Activated CD8-positive, alpha-beta memory T cell treated with anti-CD3 and anti-CD28 coated beads for 36 hours (primary cell): ENCODE data around the gene SNRPA1. TPM values are rescaled to one million over a fixed set of nuclear protein-coding genes. Genes with fewer than 3 reads are reported as not detected.

Experiments
- CTCF ChIA-PET: fragments of 350-600 bp; sonication (Branson Sonifier 250); formaldehyde crosslinking; loops from one replicate; lab custom pipeline; 2021; ENCODE audit warnings: antibody characterized with exemption; lab: Charles Lee
- POLR2A ChIA-PET: fragments of 350-600 bp; sonication (Branson Sonifier 250); formaldehyde crosslinking; loops from one replicate; lab custom pipeline; 2021; ENCODE audit warnings: antibody characterized with exemption; lab: Charles Lee
- total RNA-seq, 2 experiments: library from RNA; stranded (reverse); gene quantifications; one replicate each; pipeline ENCODE4 v1.2.3, GENCODE V29; 2021

Gene SNRPA1
- total RNA-seq, 2 experiments from 2014 or later = 233 to 237 TPM

DNA sequence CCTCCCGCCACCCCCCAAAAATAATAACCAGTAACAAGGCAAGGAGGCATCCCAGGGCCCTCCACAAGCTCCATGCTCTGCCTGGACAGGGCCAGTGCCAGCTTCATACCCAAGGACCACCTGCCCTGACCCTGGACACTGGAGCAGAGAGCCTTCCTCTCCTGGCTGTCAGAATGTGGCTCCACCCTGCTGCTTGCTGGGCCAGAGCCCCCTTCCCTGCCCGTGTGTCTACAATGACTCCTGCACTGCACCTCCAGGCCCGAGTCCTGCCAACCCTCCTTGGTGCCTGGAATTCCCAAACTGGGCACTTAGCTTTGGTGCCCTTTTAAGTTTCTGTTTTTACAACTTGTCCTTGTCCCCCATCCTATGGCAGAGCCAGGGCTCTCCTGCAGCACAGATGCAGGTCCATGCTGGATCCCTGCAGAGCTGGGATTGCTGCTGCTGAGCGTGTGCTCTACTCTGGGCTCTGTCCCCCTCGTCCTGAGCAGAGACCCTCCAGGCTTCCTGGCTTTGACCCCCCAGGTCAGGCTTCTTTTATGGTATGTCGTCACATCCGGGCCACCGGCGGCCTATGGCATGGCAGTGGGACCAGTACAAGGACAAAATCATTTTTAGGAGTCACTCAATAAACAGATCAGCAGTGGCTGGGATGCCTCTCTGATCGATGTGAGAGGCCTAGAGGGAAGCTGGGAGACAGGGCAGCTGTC lies 11.4 kb upstream of the SNRPA1 start:
- CTCF ChIA-PET = no interaction called here
- POLR2A ChIA-PET = interaction anchor here (0.6 kb wide), 1 partner anchor 417 kb away, joined by 7 read pairs; no protein-coding TSS in a partner anchor

- CTCF ChIA-PET = no interaction called here
- POLR2A ChIA-PET = no interaction called here
These were observed 10.8 kb upstream of the SNRPA1 start for GRCh38 chr15:101305820-101306255.

DNA sequence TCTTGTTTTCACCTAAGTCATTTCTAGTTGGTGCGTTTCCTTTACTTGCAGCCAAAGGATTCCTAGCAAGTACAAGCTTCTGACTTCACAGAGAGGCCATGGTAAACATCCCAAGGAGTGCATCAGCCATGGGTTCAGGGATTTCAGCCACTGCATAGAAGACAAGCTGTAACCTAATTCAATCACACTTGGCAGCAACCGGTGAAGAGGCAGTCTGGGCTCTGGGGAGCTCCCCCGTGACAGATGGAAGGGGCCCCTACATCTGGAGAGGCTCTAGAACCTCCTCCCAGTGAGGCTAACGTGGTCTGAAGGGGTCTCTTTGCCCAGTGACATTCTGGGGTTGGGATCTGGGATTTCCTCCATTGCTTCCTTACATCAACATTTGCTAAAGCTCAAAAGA lies 8.4 kb upstream of the SNRPA1 start:
- ChIA-PET POLR2A (no interaction called here), CTCF (interaction anchor here (1.1 to 1.2 kb wide), 2 partner anchors 16 to 36 kb away, joined by 3 read pairs; no protein-coding TSS in a partner anchor)

DNA sequence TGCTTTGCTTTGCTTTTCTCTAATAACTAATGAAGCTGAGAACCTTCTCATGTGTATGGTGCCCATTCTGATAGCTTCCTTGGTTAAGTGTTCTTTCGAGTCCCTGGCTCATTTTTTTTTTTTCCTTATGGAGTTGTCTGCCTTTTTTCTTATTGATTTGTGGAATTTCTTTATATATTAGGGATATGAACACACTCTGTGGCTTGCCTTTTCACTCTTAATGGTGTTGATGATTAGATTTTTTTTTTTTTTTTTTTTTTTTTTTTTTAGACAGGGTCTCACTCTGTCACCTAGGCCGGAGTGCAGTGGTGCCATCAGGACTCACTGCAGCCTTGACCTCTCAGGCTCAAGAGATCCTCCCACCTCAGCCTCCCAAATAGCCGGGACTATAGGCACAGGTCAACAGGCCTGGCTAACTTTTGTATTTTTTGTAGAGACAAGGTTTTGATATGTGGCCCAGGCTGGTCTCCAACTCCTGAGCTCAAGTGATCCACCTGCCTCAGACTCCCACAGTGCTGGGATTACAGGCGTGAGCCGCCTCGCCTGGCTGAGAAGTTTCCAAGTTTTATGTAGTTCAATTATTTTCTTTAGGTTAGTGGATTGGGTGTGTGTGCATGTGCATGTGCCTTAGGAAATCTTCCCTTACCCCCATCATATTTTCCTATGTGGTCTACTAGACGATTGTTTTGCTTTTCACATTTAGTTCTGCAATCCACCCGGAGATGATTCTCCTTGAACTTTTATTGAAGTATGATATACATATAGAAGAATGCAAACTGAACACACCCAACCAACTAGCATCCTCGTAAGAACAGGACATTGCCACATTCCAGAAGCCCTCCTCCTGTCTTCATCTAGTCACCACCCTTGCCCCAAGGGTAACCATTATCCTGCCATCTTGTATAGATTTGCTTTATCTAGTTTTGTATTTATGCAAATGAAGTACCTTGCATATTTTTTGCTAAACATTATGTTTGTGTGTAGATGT lies 1.7 kb upstream of the SNRPA1 start:
- POLR2A ChIA-PET = interaction anchor here (0.7 kb wide), 1 partner anchor 353 kb away, joined by 4 read pairs; no protein-coding TSS in a partner anchor
- CTCF ChIA-PET = interaction anchor here (0.7 to 1.2 kb wide), 5 partner anchors 8 to 345 kb away, joined by 3 to 7 read pairs (median 3); no protein-coding TSS in a partner anchor

- CTCF ChIA-PET = interaction anchor here (0.7 to 2.2 kb wide), 5 partner anchors 12 to 346 kb away, joined by 3 to 9 read pairs (median 3); no protein-coding TSS in a partner anchor
- POLR2A ChIA-PET = interaction anchor here (0.7 to 2.1 kb wide), 4 partner anchors 17 to 354 kb away, joined by 3 to 6 read pairs (median 4); partner anchors contain the start of gene CHSY1
These were observed 636 bp upstream of the SNRPA1 start for GRCh38 chr15:101295607-101296161.

GRCh38 chr15:101293122-101293521 lies 1.9 kb downstream of the SNRPA1 start:
- CTCF ChIA-PET = interaction anchor here (0.9 to 1.4 kb wide), 2 partner anchors 15 to 41 kb away, joined by 3 read pairs; partner anchors contain the start of gene CHSY1
- POLR2A ChIA-PET = interaction anchor here (1.3 to 2.1 kb wide), 2 partner anchors 28 to 41 kb away, joined by 3 to 6 read pairs; partner anchors contain the start of gene CHSY1

DNA sequence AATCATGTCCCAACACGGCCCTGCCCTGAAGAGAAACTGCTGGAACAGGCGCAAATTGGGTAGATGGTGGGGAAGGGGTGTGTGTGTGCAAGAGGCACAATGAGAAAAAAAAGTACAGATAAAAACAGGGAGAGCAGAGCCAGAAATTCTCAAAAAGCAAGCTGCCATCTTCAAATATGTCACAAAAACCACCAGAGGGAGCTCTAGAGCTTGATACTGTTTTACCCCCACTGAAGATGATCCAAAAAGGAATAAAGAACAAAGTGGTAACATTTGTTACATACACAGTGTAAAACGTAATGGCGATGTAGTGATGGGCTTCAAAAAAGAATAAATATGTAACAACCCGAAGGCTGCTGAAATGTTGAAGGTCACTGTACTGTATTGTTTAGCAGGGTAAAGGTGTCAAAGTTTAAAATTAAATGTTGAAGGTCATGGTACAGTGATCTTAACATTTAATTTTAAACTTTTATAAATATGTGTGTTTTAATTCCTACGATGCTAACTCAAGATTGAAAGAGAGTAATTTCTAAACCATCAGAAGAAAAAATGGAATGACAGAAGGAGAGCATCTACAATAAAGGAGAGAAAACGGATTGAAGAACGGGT lies 6.0 kb downstream of the SNRPA1 start:
- ChIA-PET CTCF (interaction anchor here (0.9 to 1.6 kb wide), 4 partner anchors 9 to 351 kb away, joined by 3 to 4 read pairs (median 4); no protein-coding TSS in a partner anchor), POLR2A (no interaction called here)

DNA sequence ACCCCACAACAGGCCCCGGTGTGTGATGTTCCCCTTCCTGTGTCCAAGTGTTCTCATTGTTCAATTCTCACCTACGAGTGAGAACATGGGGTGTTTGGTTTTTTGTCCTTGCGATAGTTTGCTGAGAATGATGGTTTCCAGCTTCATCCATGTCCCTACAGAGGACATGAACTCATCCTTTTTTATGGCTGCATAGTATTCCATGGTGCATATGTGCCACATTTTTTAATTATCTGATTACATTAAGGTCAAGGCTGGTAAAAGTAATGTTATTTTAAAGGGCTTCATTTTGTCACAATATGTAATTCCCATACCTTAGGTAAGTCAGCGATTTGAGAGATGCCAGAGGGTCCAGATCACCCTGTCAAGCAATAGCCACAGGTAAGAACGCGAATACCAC lies 7.7 kb downstream of the SNRPA1 start:
- ChIA-PET CTCF (interaction anchor here (0.7 kb wide), 1 partner anchor 17 kb away, joined by 3 read pairs; no protein-coding TSS in a partner anchor), POLR2A (interaction anchor here (0.7 kb wide), 2 partner anchors 24 to 47 kb away, joined by 6 read pairs; no protein-coding TSS in a partner anchor)

- POLR2A ChIA-PET = interaction anchor here (1.1 kb wide), 1 partner anchor 8 kb away, joined by 3 read pairs; no protein-coding TSS in a partner anchor
- CTCF ChIA-PET = interaction anchor here (0.8 kb wide), 1 partner anchor 29 kb away, joined by 3 read pairs; no protein-coding TSS in a partner anchor
These were observed 8.5 kb downstream of the SNRPA1 start for GRCh38 chr15:101286471-101287114.

DNA sequence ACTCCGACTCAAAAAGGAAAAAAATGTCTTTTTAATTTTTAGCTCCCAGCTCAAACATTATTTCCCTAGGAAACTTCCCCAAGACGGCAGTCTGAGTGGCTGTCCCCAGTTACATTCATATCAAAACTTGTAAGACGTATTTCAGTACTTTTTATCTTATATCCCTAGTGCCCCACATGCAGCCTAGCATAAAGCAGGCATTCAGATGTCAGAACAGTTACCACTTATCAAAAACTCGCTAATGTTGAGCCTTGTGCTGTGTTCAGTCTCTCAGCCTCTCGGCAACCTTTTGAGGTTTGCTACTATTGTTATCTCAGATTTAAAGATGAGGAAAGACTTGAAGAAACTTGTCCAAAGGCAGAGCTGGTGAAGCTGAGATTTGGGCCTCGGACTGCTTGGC lies 11.1 kb downstream of the SNRPA1 start:
- ChIA-PET POLR2A (no interaction called here), CTCF (interaction anchor here (0.6 to 1.5 kb wide), 3 partner anchors 9 to 274 kb away, joined by 3 to 5 read pairs (median 3); partner anchors contain the start of gene SNRPA1)

DNA sequence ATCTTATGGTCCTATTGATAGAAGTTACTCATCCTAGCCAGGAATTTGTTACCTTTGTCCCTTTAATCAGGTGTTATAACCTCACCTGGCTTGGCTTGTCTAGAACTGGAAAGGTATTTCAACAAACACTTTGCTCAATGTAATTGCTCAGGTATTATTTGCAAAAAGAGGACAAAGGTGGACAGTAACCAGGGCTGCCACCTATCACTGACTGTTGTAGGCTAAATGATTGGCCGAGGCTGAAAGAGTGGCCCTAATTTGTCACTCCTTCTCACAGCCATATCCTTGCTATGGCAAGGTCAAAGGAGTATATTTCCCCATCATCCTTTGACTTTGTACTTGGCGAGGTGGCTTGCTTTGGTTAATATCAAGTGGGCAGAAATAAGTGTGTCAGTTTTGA lies 15.0 kb downstream of the SNRPA1 start:
- POLR2A ChIA-PET = no interaction called here
- CTCF ChIA-PET = interaction anchor here (1.0 kb wide), 1 partner anchor 15 kb away, joined by 3 read pairs; the partner anchor contains the start of gene SNRPA1

DNA sequence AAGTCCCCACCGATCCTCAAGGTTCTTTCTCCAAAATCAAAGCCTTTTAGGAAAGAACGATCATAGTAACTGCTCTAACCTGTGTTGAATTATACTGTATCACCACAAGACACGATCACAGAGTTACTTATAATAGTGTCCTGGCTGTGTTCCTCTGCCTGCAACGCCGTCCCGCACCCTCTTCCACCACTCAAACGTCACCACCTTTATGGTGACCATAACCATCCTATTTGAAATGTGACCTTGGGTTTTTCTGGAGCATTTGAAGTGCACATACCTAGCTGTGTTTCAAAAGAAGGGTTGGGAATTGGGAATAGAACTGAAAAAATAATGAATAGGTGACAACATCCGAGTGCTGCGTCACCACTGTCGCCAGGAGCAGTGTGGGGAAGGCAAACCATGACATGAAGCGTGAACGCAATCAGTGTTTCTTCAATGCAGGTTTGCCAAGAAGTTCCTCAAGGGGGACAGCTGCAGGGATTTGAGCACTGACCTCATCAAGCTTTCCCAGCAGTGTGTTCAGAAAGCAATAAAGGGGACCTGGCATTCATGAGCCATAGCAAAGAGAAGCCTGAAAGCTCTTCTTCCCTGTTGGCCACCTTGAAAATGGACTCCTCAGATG lies 17.0 kb downstream of the SNRPA1 start:
- ChIA-PET CTCF (interaction anchor here (1.2 kb wide), 1 partner anchor 15 kb away, joined by 3 read pairs; no protein-coding TSS in a partner anchor), POLR2A (interaction anchor here (0.9 to 1.0 kb wide), 2 partner anchors 12 to 17 kb away, joined by 3 to 4 read pairs; partner anchors contain the start of gene SNRPA1)

GRCh38 chr15:101277038-101277822 lies 17.8 kb downstream of the SNRPA1 start, which contains the start of gene SELENOS:
Gene SELENOS, minus strand, starts transcription at chr15:101277485. Its CDS starts 68 bp downstream, at chr15:101277417.
- ChIA-PET POLR2A (no interaction called here), CTCF (interaction anchor here (0.7 to 1.2 kb wide), 2 partner anchors 16 to 20 kb away, joined by 3 read pairs; no protein-coding TSS in a partner anchor)

DNA sequence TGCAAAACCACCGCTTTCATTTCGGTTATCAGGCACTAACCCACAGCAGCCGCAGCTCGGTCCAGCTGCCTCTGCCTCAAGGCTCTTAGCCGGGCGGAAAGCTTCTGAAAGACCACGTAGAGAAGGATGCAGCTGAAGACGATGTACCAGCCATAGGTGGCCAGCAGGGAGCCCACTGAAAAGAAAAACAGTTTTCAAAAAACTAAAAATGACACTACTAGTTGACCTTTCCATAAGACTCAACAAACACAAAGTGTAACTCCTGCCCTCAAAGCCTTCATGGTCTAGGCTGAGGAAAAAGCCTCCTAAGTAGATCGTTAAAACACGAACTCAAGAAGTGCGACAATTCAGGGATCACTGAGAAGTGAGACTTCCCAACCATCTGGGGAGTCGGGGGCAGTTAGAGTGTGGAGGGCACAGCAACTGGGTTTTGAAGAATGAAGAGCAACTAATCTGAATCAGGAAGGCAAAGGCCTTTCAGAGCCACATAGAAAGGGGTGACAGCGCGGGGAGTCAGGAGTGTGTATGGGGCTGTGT lies 18.5 kb downstream of the SNRPA1 start:
- CTCF ChIA-PET = interaction anchor here (0.7 to 0.8 kb wide), 2 partner anchors 13 to 20 kb away, joined by 3 to 4 read pairs; no protein-coding TSS in a partner anchor
- POLR2A ChIA-PET = interaction anchor here (0.7 kb wide), 2 partner anchors 72 to 268 kb away, joined by 3 read pairs; no protein-coding TSS in a partner anchor

DNA sequence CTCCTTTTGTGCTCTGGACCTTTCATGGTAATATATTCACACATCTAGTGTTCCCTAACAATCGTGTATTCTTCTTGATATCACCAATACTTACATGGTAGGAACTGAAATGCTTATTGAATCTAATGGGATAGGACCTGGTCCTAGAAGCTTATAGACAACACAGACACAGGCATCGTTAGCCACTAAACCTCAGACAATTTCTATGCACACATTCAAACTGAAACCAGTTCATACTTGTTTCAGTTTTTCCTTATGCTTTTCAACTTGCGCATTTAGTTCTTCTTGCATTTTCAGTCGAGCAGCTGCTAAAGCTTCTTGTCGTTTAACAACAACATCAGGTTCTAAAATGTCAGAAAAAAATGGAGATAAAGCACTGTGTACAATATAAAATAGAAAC lies 20.0 kb downstream of the SNRPA1 start:
- POLR2A ChIA-PET = no interaction called here
- CTCF ChIA-PET = interaction anchor here (1.0 to 1.4 kb wide), 2 partner anchors 9 to 266 kb away, joined by 3 read pairs; no protein-coding TSS in a partner anchor
